Ascending aorta (tissue), 2 donors: ENCODE data around the gene ZNF467. TPM values are rescaled to one million over a fixed set of nuclear protein-coding genes. Genes with fewer than 3 reads are reported as not detected.

Source experiments
- DNase-seq, 2 donors: peaks; one replicate each; pipeline ENCODE4 v3.0.0-alpha.2; 2019; ENCODE audit warnings: low spot score in 2 of 2
- H3K27ac ChIP-seq, 2 donors: fragments of 200-600 bp; sonication (generic); one replicate each; pipeline ENCODE4 v1.5.1; 2016 to 2017; ENCODE audit warnings: mild to moderate bottlenecking in 1 of 2
- H3K27me3 ChIP-seq: fragments of 200-600 bp; sonication (generic); one replicate; pipeline ENCODE4 v1.5.1; 2017
- H3K36me3 ChIP-seq, 2 donors: fragments of 200-600 bp; sonication (generic); one replicate each; pipeline ENCODE4 v1.5.1; 2016
- H3K4me1 ChIP-seq, 2 donors: fragments of 200-600 bp; sonication (generic); one replicate each; pipeline ENCODE4 v1.5.1; 2016 to 2017; ENCODE audit warnings: mild to moderate bottlenecking in 1 of 2
- H3K4me3 ChIP-seq, 2 donors: fragments of 200-600 bp; sonication (generic); one replicate each; pipeline ENCODE4 v1.5.1; 2016 to 2017; ENCODE audit warnings: mild to moderate bottlenecking in 1 of 2
- H3K9me3 ChIP-seq, 2 donors: fragments of 200-600 bp; sonication (generic); one replicate each; pipeline ENCODE4 v1.5.1; 2016
- intact Hi-C: fragments of 100-400 bp; cut with DNase I; formaldehyde crosslinking; loops from one replicate; pipeline ENCODE4 v1.15.1; 2023
- total RNA-seq: library from RNA; depleted of rRNA; stranded (reverse); fragments of >200 nt; gene quantifications from one replicate; pipeline ENCODE4 v1.1.0, GENCODE V29; 2016
- TF ChIP-seq, protein P1 (sequence below), 3 experiments: fragments of 200-600 bp in 2 of 3; fragments of 450-650 bp in 1 of 3; sonication (generic) in 2 of 3; IDR thresholded peaks; one replicate each; pipeline ENCODE4 v1.5.1; 2016 to 2019; ENCODE audit warnings: antibody characterized with exemption in 3 of 3, mild to moderate bottlenecking in 1 of 3, moderate library complexity in 1 of 3

ZNF467 gene
- total RNA-seq, 1 donor from 2014 or later: 42.3 TPM

DNA sequence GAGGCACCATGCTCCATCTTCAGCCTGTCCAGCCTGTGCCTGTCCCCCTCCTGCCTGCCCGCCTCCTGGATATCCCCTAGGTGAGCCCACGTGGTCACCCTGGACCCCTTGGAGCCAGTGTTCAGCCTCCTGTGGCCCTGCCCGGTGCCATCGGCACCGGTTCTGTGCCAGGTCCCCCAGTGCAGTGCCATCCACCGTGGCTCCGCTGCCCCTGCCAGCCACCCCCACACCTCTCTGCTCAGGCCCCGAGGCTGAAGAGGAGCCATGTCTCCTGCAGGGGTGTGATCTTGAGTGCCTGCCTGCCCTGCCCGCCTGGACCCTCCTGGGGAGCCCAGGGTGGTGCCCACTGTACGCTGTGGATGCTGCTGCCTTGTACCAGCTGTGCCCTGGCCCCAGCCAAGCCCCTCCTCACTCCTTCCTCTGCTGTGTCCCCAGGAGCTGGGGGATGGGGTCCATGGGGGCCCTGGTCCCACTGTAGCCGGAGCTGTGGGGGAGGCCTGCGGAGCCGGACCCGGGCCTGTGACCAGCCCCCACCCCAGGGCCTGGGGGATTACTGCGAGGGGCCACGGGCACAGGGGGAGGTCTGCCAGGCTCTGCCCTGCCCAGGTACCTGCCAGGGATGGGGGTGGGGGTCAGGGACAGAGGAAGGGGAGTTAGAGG, 38.6 kb upstream of the ZNF467 start:
- Histone ChIP-seq H3K9me3 (no peaks in the 10 kb centered on the region), H3K27me3 (no peaks in the 10 kb centered on the region), H3K27ac (no peak overlapping the region), H3K4me1 (no peaks in the 10 kb centered on the region), H3K36me3 (no peaks in the 10 kb centered on the region), H3K4me3 (no peak overlapping the region)
- intact Hi-C loops: no loop called here
- no peak for DNase-seq
- TF ChIP-seq, protein P1, sequence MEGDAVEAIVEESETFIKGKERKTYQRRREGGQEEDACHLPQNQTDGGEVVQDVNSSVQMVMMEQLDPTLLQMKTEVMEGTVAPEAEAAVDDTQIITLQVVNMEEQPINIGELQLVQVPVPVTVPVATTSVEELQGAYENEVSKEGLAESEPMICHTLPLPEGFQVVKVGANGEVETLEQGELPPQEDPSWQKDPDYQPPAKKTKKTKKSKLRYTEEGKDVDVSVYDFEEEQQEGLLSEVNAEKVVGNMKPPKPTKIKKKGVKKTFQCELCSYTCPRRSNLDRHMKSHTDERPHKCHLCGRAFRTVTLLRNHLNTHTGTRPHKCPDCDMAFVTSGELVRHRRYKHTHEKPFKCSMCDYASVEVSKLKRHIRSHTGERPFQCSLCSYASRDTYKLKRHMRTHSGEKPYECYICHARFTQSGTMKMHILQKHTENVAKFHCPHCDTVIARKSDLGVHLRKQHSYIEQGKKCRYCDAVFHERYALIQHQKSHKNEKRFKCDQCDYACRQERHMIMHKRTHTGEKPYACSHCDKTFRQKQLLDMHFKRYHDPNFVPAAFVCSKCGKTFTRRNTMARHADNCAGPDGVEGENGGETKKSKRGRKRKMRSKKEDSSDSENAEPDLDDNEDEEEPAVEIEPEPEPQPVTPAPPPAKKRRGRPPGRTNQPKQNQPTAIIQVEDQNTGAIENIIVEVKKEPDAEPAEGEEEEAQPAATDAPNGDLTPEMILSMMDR (IDR thresholded peaks at IDR 0.05): no peak

DNA sequence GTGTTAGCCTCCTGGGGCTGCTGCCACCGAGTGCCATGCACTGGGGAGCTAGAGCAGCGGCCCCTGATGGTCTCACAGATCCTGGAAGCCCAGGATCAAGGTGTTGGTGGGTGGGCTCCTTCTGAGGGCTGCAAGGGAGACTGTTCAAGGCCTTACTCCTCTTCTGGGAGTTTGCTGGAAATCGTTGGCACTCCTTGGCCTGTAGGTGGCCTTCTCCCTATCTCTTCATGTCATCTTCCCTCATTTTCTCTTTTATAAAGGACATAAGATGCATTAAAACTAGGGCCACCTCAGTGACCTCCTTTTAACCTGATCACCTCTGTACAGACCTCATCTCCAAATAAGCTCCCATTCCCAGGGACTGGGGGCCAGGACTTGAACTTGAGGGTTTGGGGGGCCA, 37.8 kb upstream of the ZNF467 start:
- Histone ChIP-seq H3K9me3 (no peaks in the 10 kb centered on the region), H3K36me3 (no peaks in the 10 kb centered on the region), H3K27ac (no peak overlapping the region), H3K27me3 (no peaks in the 10 kb centered on the region), H3K4me1 (no peaks in the 10 kb centered on the region), H3K4me3 (no peak overlapping the region)
- TF ChIP-seq, protein P1 (IDR thresholded peaks at IDR 0.05): no peak
- intact Hi-C loops: no loop called here
- no peak for DNase-seq

DNA sequence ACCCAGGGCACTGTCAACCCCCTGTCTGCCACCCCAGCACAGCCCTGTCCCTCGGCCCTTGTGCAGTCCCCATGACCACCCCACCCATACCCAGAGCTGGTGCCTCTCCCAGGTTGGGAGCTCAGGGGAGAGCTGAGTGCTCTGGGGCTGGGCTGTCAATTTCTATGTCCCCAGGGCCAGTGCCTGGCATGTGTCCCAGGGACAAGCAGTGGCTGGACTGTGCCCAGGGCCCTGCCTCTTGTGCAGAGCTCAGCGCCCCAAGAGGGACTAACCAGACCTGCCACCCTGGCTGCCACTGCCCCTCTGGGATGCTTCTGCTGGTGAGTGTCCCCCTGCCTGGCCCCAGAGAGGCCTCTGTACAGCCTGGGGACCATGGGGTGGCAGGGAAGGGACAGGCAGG, 35.8 kb upstream of the ZNF467 start:
- Histone ChIP-seq H3K27ac (no peak overlapping the region), H3K36me3 (no peaks in the 10 kb centered on the region), H3K4me3 (no peak overlapping the region), H3K27me3 (no peaks in the 10 kb centered on the region), H3K4me1 (no peaks in the 10 kb centered on the region), H3K9me3 (no peaks in the 10 kb centered on the region)
- no peak for DNase-seq
- intact Hi-C loops: no loop called here
- TF ChIP-seq, protein P1 (IDR thresholded peaks at IDR 0.05): no peak

DNA sequence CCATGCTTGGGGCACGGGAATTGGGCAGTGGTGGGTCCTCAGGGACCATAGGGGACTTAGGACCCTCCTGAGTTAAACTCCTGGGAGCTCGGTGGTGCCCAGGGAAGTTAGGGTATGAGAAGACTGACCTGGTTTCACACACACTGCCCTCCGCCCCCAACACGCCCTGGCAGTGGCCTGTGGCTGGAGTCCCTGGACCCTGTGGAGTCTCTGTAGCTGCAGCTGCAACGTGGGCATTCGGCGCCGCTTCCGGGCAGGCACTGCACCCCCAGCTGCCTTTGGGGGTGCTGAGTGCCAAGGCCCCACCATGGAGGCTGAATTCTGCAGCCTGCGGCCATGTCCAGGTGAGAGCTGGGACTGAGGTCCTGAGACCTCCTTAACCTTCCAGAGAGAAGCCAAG, 34.9 kb upstream of the ZNF467 start:
- Histone ChIP-seq H3K9me3 (no peaks in the 10 kb centered on the region), H3K36me3 (no peaks in the 10 kb centered on the region), H3K27me3 (no peaks in the 10 kb centered on the region), H3K4me1 (no peaks in the 10 kb centered on the region), H3K27ac (no peak overlapping the region), H3K4me3 (no peak overlapping the region)
- intact Hi-C loops: no loop called here
- DNase-seq: no peak
- TF ChIP-seq, protein P1 (IDR thresholded peaks at IDR 0.05): no peak

DNA sequence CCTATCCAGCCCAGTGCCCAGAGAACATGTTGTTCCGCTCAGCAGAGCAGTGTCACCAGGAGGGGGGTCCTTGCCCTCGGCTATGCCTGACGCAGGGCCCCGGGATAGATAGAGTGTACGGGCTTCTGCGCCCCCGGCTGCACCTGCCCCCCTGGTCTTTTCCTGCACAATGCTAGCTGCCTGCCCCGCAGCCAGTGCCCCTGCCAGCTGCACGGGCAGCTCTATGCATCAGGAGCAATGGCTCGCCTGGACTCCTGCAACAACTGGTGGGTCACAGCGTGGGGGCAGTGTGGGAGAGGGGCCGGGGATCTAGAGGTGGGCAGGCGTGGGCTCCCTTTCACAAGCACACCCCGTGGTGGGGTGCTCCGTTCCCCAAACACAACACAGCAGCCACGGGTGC, 33.3 kb upstream of the ZNF467 start:
- Histone ChIP-seq H3K36me3 (no peaks in the 10 kb centered on the region), H3K4me1 (no peaks in the 10 kb centered on the region), H3K27me3 (no peaks in the 10 kb centered on the region), H3K4me3 (no peak overlapping the region), H3K9me3 (no peaks in the 10 kb centered on the region), H3K27ac (no peak overlapping the region)
- DNase-seq: no peak
- intact Hi-C loops: no loop called here
- TF ChIP-seq, protein P1 (IDR thresholded peaks at IDR 0.05): no peak

DNA sequence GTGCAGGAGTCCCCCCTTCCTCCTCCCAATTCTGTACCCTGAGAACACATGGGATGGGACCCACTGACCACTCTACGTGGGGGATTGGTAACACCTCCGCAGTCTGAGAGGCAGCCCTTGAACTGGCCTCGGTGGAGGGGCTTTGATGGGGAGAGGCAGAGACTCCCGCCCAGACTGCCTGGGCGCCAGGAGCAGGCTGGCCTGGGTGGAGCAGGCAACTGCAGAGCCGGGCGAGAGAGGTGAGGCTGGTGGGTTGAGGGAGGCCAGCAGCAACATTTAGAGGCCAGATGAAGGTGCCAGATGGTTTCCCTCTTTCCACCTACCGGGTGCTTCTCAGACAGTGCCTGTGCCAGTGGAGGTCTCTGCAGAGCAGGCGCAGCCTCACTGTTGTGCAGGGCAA, 30.7 kb upstream of the ZNF467 start:
- TF ChIP-seq, protein P1 (IDR thresholded peaks at IDR 0.05): no peak
- intact Hi-C loops: no loop called here

More for the DNA sequence above, 30.7 kb upstream of the ZNF467 start:
- Histone ChIP-seq H3K27me3 (no peaks in the 10 kb centered on the region), H3K27ac (no peak overlapping the region), H3K9me3 (no peaks in the 10 kb centered on the region), H3K4me1 (no peaks in the 10 kb centered on the region), H3K36me3 (no peaks in the 10 kb centered on the region), H3K4me3 (no peak overlapping the region)
- no peak for DNase-seq
